ENCODE results near the gene ASMTL. TPM values are rescaled to one million over a fixed set of nuclear protein-coding genes. Genes with fewer than 3 reads are reported as not detected.

The ASMTL gene
- total and polyA plus RNA-seq, 2 experiments from 2014 or later, result 15.7 to 36.2 TPM

DNA sequence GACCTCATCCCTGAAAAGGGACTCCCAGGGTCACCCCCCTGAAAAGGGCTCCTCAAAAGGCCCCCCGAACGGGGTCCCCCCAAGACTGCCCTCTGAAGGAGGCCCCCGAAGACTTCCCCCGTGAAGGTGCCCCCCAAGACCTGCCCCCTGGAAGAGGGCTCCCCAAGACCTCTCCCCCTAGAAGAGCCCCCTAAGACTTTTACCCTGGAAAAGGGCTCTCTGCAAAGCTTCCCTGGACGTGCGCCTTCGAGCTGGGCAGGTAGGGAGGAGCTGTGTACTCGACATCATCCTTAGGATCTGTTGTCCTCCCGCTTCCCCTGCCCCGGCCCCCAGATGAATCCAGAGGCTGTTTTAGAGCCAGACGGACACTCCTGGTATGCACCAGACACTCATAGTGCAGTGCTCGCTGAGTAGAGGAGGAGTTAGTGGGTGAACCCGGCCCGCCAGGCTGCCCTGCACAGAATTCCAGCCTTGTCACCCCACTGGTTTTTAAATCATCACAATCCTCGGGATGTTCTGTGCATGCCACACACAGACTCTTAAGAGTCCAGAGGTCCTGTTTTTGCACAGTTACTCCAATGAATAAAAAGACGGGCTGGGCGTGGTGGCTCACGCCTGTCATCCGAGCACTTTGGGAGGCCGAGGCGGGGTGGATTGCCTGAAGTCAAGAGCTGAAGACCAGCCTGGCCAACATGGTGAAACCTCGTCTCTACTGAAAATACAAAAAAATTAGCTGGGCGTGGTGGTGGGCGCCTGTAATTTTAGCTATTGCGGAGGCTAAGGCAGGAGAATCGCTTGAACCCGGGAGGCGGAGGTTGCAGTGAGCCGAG, 55.1 kb downstream of the ASMTL start:
- Histone ChIP-seq H3K36me3 (ENCODE audit: low read depth) (0 out of 2 replicates have a peak, but pooled peaks cover 6% of the 10 kb centered on the region), H2AFZ (no peak overlapping the region), H3K4me2 (ENCODE audit: unreplicated experiment) (no peak overlapping the region), H3K4me3 (no peak overlapping the region), H3K4me1 (ENCODE audit: insufficient read depth) (peaks cover 12% of the 10 kb centered on the region), H3K27ac (no peak overlapping the region), H3K9me2 (ENCODE audit: insufficient read depth) (no peaks in the 10 kb centered on the region), H4K20me1 (ENCODE audit: insufficient read depth) (peaks cover 5% of the 10 kb centered on the region; the same call in 1 of the 2 replicates), H3K79me2 (ENCODE audit: insufficient read depth) (peaks cover 28% of the 10 kb centered on the region), H3F3A (ENCODE audit: insufficient read depth) (peaks cover 10% of the 10 kb centered on the region; the same call in 1 of the 2 replicates), H3K9me3 (ENCODE audit: low read depth) (no peaks in the 10 kb centered on the region), H3K27me3 (replicated peaks; ENCODE audit: insufficient read depth) (no peaks in the 10 kb centered on the region), H3K9ac (no peak overlapping the region)
- 87 to 88% methylated on average over 23 to 29 of the region's 29 CpGs for WGBS, 2 experiments (ENCODE audit: low coverage in 1 of 2, low lambda C conversion rate in 2 of 2, missing lambda C conversion rate in 2 of 2)
- TF ChIP-seq EZH2 (IDR thresholded peaks at IDR 0.05; ENCODE audit: insufficient read depth, poor library complexity, severe bottlenecking) (no peak), EZH2phosphoT487 (IDR thresholded peaks at IDR 0.05; ENCODE audit: insufficient read depth, low read depth) (no peak)
- in situ Hi-C loops (cut with MboI), result no loop called here
- DNase-seq, result no peak

DNA sequence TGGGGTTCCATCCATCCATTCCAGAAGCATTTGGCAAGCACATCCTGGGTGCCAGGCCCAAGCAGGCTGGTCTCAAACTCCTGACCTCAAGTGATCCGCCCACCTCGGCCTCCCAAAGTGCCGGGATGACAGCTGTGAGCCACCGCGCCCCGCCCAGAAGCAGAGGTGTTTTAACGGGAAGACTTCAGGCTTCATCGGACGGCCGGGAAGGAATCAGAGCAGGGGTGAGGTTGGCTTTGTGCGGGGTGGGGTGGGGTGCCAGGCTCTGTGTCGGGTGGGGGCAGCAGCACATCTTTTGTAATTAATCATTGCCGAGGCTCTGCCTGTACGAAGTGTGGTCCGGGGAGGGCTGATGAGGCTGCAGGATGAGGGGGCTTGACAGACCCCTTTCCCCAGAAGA, 55.7 kb downstream of the ASMTL start:
- Histone ChIP-seq H3K27me3 (replicated peaks; ENCODE audit: insufficient read depth) (no peaks in the 10 kb centered on the region), H3K9me3 (ENCODE audit: low read depth) (no peaks in the 10 kb centered on the region), H3K36me3 (ENCODE audit: low read depth) (0 out of 2 replicates have a peak, but pooled peaks cover 6% of the 10 kb centered on the region), H3F3A (ENCODE audit: insufficient read depth) (peaks cover 10% of the 10 kb centered on the region; the same call in 1 of the 2 replicates), H4K20me1 (ENCODE audit: insufficient read depth) (peaks cover 5% of the 10 kb centered on the region; the same call in 1 of the 2 replicates), H3K4me1 (ENCODE audit: insufficient read depth) (peaks cover 12% of the 10 kb centered on the region), H3K4me2 (ENCODE audit: unreplicated experiment) (no peak overlapping the region), H3K9ac (no peak overlapping the region), H3K79me2 (ENCODE audit: insufficient read depth) (peaks cover 28% of the 10 kb centered on the region), H2AFZ (no peak overlapping the region), H3K4me3 (no peak overlapping the region), H3K27ac (no peak overlapping the region), H3K9me2 (ENCODE audit: insufficient read depth) (no peaks in the 10 kb centered on the region)
- 85 to 95% methylated on average over 8 to 15 of the region's 15 CpGs for WGBS, 2 experiments (ENCODE audit: low coverage in 1 of 2, low lambda C conversion rate in 2 of 2, missing lambda C conversion rate in 2 of 2)
- in situ Hi-C loops (cut with MboI), result no loop called here
- no peak for DNase-seq
- TF ChIP-seq EZH2phosphoT487 (IDR thresholded peaks at IDR 0.05; ENCODE audit: insufficient read depth, low read depth), result no peak
- TF ChIP-seq EZH2 (IDR thresholded peaks at IDR 0.05; ENCODE audit: insufficient read depth, poor library complexity, severe bottlenecking), result no peak

DNA sequence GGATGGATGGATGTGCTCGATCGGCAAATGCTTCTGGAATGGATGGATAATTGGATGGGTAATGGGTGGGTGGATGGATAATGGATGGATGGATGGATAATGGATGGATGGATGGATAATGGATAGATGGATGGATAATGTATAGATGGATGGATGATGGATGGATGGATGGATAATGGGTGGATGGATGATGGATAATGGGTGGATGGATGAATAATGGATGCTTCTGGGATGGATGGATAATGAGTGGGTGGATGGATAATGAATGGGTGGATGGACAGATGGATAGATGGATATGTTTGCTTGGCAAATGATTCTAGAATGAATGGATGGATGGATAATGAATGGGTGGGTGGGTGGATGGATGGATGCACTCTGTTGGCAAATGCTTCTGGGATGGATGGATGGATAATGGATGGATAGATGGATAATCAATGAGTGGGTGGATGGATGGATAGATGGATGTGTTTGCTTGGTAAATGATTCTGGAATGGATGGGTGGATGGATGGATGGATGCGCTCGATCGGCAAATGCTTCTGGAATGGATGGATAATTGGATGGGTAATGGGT, 57.0 kb downstream of the ASMTL start:
- Histone ChIP-seq H3K9me2 (ENCODE audit: insufficient read depth) (no peaks in the 10 kb centered on the region), H3K27me3 (replicated peaks; ENCODE audit: insufficient read depth) (no peaks in the 10 kb centered on the region), H3K4me1 (ENCODE audit: insufficient read depth) (peaks cover 14% of the 10 kb centered on the region), H3K9me3 (ENCODE audit: low read depth) (no peaks in the 10 kb centered on the region), H3K27ac (peak overlapping the region; percentile 49), H4K20me1 (ENCODE audit: insufficient read depth) (peaks cover 9% of the 10 kb centered on the region), H2AFZ (no peak overlapping the region), H3K4me2 (ENCODE audit: unreplicated experiment) (peak overlapping the region; percentile 97), H3K36me3 (ENCODE audit: low read depth) (0 out of 2 replicates have a peak, but pooled peaks cover 6% of the 10 kb centered on the region), H3K9ac (peak overlapping the region; percentile 83), H3F3A (ENCODE audit: insufficient read depth) (peaks cover 10% of the 10 kb centered on the region; the same call in 1 of the 2 replicates), H3K4me3 (peak overlapping the region; percentile 93; the same call in 1 of the 2 replicates), H3K79me2 (ENCODE audit: insufficient read depth) (peaks cover 35% of the 10 kb centered on the region)
- in situ Hi-C loops (cut with MboI), result no loop called here
- no peak for DNase-seq
- TF ChIP-seq EZH2 (IDR thresholded peaks at IDR 0.05; ENCODE audit: insufficient read depth, poor library complexity, severe bottlenecking) (no peak), EZH2phosphoT487 (IDR thresholded peaks at IDR 0.05; ENCODE audit: insufficient read depth, low read depth) (no peak)
- WGBS, 2 experiments (ENCODE audit: low coverage in 1 of 2, low lambda C conversion rate in 2 of 2, missing lambda C conversion rate in 2 of 2), result 81 to 84% methylated on average over 5 of the region's 5 CpGs

DNA sequence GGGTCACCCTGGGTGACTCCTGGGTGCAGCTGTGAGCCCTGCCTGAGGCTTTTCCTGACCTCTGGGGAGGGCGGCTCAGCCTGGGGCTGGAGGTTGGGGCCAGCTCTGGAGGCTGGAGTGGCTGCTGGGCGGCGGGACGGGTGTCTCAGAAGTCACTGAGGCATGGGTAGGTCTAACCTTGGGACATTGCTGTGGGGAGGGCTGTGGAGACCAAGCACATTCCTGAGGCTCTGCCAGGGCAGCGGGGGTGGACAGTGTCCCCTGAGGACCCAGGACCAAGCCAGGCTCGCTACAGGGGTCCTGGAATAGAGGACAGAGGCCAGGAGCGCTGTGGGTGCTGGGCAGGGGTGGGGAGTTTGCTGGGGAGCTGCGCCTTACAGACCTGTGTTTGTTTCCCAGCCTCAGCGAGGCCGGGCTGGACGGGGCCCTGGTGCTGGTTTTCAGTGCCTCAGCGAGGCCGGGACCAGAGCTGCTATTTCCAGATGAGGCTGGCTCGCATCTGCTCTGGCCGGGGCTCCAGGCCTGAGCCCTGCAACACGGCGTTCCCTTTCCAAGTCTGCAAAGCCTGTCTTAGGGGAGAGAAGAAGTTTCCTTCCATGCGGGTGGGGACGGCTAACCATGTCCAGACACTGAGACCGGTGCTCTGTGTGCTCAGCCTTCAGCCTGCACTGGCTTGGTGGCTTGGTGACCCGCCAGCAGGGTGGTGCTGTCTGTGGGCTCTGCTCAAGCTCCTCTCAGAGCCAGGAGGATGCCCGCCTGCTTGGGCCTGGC, 57.8 kb downstream of the ASMTL start:
- peaks cover 43% of the 10 kb centered on the region for H3K79me2 ChIP-seq (ENCODE audit: insufficient read depth)
- in situ Hi-C loops (cut with MboI), result no loop called here
- peak overlapping the region; percentile 97 for H3K4me2 ChIP-seq (ENCODE audit: unreplicated experiment)
- peak overlapping the region; percentile 93 for H3K4me3 ChIP-seq
- 12 to 15% methylated on average over 16 to 22 of the region's 22 CpGs for WGBS, 2 experiments (ENCODE audit: low coverage in 1 of 2, low lambda C conversion rate in 2 of 2, missing lambda C conversion rate in 2 of 2)
- TF ChIP-seq EZH2 (IDR thresholded peaks at IDR 0.05; ENCODE audit: insufficient read depth, poor library complexity, severe bottlenecking) (no peak), EZH2phosphoT487 (IDR thresholded peaks at IDR 0.05; ENCODE audit: insufficient read depth, low read depth) (no peak)
- peaks cover 10% of the 10 kb centered on the region; the same call in 1 of the 2 replicates for H3F3A ChIP-seq (ENCODE audit: insufficient read depth)
- peak overlapping the region; percentile 49 for H3K27ac ChIP-seq
- no peaks in the 10 kb centered on the region for H3K9me2 ChIP-seq (ENCODE audit: insufficient read depth)
- peak; percentile 76 for DNase-seq
- no peaks in the 10 kb centered on the region for H3K9me3 ChIP-seq (ENCODE audit: low read depth)
- no peaks in the 10 kb centered on the region for H3K27me3 ChIP-seq (replicated peaks; ENCODE audit: insufficient read depth)
- H3K36me3 ChIP-seq (ENCODE audit: low read depth), result peaks cover 4% of the 10 kb centered on the region; the same call in 1 of the 2 replicates
- peaks cover 12% of the 10 kb centered on the region for H4K20me1 ChIP-seq (ENCODE audit: insufficient read depth)
- peak overlapping the region; percentile 48; the same call in 1 of the 2 replicates for H2AFZ ChIP-seq
- H3K4me1 ChIP-seq (ENCODE audit: insufficient read depth), result peaks cover 23% of the 10 kb centered on the region
- H3K9ac ChIP-seq, result peak overlapping the region; percentile 83
